Cardiac fibroblast (primary cell): ENCODE results near the gene RIMS1.

Source experiments
- DNase-seq, 2 donors: peaks; one replicate each; pipeline versions ENCODE4 v3.0.0 to v3.0.0-alpha.2; 2010; ENCODE audit warnings: low read depth in 2 of 2
- H3K4me3 ChIP-seq, 2 donors: replicated peaks in 1 of 2; 1 replicate in 1 of 2; 2 replicates in 1 of 2; pipeline ENCODE4 v1.5.1; 2011; ENCODE audit warnings: low read depth in 2 of 2, low read length in 2 of 2, mild to moderate bottlenecking in 2 of 2, moderate library complexity in 1 of 2
- TF ChIP-seq, protein P1 (sequence below): IDR thresholded peaks from one replicate; pipeline ENCODE4 v1.5.1; 2011; ENCODE audit warnings: low read depth, mild to moderate bottlenecking, low read length, inconsistent platforms

The RIMS1 gene

GRCh38 chr6:72238900-72239299 is 352.6 kb downstream of the RIMS1 start:
- DNase-seq, result peak in 1 of 2 donors; percentile 61
- H3K4me3 ChIP-seq, result no peak overlapping the region
- TF ChIP-seq, protein P1, sequence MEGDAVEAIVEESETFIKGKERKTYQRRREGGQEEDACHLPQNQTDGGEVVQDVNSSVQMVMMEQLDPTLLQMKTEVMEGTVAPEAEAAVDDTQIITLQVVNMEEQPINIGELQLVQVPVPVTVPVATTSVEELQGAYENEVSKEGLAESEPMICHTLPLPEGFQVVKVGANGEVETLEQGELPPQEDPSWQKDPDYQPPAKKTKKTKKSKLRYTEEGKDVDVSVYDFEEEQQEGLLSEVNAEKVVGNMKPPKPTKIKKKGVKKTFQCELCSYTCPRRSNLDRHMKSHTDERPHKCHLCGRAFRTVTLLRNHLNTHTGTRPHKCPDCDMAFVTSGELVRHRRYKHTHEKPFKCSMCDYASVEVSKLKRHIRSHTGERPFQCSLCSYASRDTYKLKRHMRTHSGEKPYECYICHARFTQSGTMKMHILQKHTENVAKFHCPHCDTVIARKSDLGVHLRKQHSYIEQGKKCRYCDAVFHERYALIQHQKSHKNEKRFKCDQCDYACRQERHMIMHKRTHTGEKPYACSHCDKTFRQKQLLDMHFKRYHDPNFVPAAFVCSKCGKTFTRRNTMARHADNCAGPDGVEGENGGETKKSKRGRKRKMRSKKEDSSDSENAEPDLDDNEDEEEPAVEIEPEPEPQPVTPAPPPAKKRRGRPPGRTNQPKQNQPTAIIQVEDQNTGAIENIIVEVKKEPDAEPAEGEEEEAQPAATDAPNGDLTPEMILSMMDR, result no peak

GRCh38 chr6:72245565-72245964 is 359.2 kb downstream of the RIMS1 start:
- TF ChIP-seq, protein P1, result no peak
- H3K4me3 ChIP-seq, result no peak overlapping the region
- no peak for DNase-seq

DNA sequence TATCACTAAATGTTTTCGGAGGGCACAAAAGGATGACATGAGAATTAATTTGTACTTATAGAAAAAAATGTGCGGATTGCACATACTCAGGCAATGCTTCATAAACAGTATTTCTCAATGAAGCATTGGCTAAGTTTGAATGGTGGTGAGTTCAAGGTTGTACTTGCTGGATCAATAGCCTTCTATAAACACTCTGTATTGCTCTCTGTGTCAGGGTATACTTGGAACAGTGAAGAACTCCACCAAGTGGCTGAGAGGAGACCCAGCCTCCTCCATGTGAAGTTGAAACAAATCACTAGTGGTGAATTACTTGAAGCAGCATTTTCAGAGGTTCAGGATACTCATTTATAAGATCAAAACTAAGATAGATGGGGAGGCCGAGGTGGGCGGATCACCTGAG is 360.6 kb downstream of the RIMS1 start:
- H3K4me3 ChIP-seq, result no peak overlapping the region
- DNase-seq, result no peak
- TF ChIP-seq, protein P1, result no peak

DNA sequence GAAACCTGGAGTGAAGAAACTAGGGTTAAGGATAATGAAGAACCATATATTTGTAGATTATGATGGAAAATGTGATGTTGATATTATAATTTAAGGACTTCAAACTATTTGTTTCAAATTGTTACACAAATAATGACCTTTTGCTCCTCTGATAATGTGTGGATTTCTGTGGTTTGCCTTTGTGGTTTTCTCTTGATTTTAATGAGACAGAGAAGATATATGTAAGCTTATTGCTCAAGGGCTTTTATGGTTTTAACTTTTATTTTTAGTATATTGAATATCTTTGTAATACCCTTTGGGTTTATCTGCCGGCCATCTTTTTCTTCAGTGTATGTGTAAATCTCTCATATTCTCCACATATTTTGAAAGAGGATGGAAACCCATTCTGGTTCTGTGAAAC is 362.3 kb downstream of the RIMS1 start:
- H3K4me3 ChIP-seq, result no peak overlapping the region
- TF ChIP-seq, protein P1, result no peak
- no peak for DNase-seq

- TF ChIP-seq, protein P1, result no peak
- DNase-seq, result peak; percentile 10 to 18
Observed at GRCh38 chr6:72250664-72251063, 364.3 kb downstream of the RIMS1 start.

DNA sequence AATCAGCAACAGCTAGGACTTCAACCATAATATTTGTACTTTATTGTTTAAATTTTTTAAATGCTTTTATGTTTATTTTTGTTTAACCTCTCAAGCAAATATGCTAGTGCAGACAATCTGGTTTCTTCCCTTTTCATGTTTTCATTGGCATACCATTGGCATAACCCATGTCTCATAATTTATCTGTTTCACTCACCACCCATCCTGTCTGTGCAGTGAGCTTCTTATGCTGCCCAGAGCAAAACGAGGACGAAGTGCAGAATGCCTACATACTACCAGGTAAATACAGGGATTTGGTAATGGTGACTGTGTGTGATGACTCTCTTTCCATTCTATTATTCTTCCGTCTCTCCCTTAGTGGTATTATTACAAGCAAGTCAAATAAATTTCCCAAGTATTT is 374.1 kb downstream of the RIMS1 start:
- DNase-seq, result peak in 1 of 2 donors; percentile 38
- H3K4me3 ChIP-seq, result no peak overlapping the region
- TF ChIP-seq, protein P1, result no peak

More at GRCh38 chr6:72250664-72251063, 364.3 kb downstream of the RIMS1 start:
- no peak overlapping the region for H3K4me3 ChIP-seq

- no peak overlapping the region for H3K4me3 ChIP-seq
- TF ChIP-seq, protein P1, result no peak
- no peak for DNase-seq
Observed at GRCh38 chr6:72261554-72261953, 375.2 kb downstream of the RIMS1 start.
